Measurements from ENCODE around the gene ROR2.

GRCh38 chr9:91995000-91995655 is 45.1 kb upstream of the ROR2 start:
- TF ChIP-seq CTCF (IDR thresholded peaks at IDR 0.05) (no peak), EP300 (IDR thresholded peaks at IDR 0.05) (no peak), POLR2A (IDR thresholded peaks at IDR 0.05; ENCODE audit: low read depth) (no peak), POLR2AphosphoS5 (IDR thresholded peaks at IDR 0.05) (no peak)
